Thoracic aorta (tissue), 2 donors: ENCODE data around the gene METTL18. TPM values are rescaled to one million over a fixed set of nuclear protein-coding genes. Genes with fewer than 3 reads are reported as not detected.

Experiments used
- ATAC-seq: fragments of 150-250 bp; one replicate; pipeline ENCODE4 v1.8.0; 2017; ENCODE audit warnings: low read depth; ENCODE audit not compliant: insufficient number of reproducible peaks, low FRiP score
- DNase-seq: peaks from one replicate; pipeline ENCODE4 v3.0.0-alpha.2; 2020; ENCODE audit warnings: low spot score
- H3K27ac ChIP-seq, 2 donors: fragments of 200-600 bp; sonication (generic); 1 replicate in 1 of 2; 2 replicates in 1 of 2; pipeline ENCODE4 v1.5.1; 2016; ENCODE audit warnings: mild to moderate bottlenecking in 2 of 2, moderate library complexity in 2 of 2
- H3K27me3 ChIP-seq: fragments of 200-600 bp; sonication (generic); replicated peaks from 2 replicates; pipeline ENCODE4 v1.6.0; 2016; ENCODE audit warnings: mild to moderate bottlenecking; ENCODE audit not compliant: insufficient read depth
- H3K36me3 ChIP-seq: fragments of 200-600 bp; sonication (generic); one replicate; pipeline ENCODE4 v1.5.1; 2016
- H3K4me1 ChIP-seq, 2 donors: fragments of 200-600 bp; sonication (generic); 1 replicate in 1 of 2; 2 replicates in 1 of 2; pipeline versions ENCODE4 v1.5.1 to v1.6.0; 2016; ENCODE audit warnings: low read depth in 2 of 2, mild to moderate bottlenecking in 1 of 2; ENCODE audit not compliant: control insufficient read depth in 1 of 2
- H3K4me3 ChIP-seq: fragments of 200-600 bp; sonication (generic); 2 replicates; pipeline ENCODE4 v1.5.1; 2016; ENCODE audit warnings: mild to moderate bottlenecking
- H3K9me3 ChIP-seq: fragments of 200-600 bp; sonication (generic); 2 replicates; pipeline ENCODE4 v1.5.1; 2016
- CTCF ChIP-seq: fragments of 200-600 bp; sonication (generic); IDR thresholded peaks from one replicate; pipeline ENCODE4 v1.5.1; 2019; ENCODE audit warnings: antibody characterized with exemption
- total RNA-seq, 2 donors: library from RNA; depleted of rRNA; stranded (reverse); fragments of >200 nt; gene quantifications; one replicate each; pipeline versions ENCODE4 v1.1.0 to v1.2.3, GENCODE V29; 2016

The METTL18 gene
- total RNA-seq, 2 donors from 2014 or later = 6.8 to 13.0 TPM

DNA sequence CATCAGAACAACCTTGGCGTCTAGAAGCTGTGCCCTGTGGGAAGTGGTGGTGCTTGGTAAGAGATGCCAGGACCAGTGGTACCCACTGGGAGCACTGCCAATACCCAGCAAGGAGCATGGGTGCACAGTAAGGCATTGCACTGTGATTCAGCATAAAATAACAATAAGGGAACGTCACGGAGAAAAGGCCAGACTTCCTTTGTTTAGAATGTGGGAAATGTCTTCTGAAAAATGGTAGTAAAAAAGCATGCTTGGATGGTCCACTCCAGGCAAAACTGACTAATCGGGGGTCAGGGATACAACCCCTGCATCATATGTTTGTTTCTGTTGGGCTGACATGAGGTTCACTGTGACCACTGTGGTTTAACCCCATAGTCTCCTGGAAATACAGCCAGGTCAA is 14.7 kb downstream of the METTL18 start:
- ATAC-seq (no peak), DNase-seq (no peak)

GRCh38 chr1:169779150-169779549 is 15.6 kb downstream of the METTL18 start:
- no peaks in the 10 kb centered on the region for H3K27me3 ChIP-seq
- no peak overlapping the region for H3K4me3 ChIP-seq
- DNase-seq (no peak), ATAC-seq (no peak)
- H3K4me1 ChIP-seq = peaks cover 4 to 22% of the 10 kb centered on the region in 2 donors
- no peak overlapping the region for H3K27ac ChIP-seq
- H3K36me3 ChIP-seq = no peaks in the 10 kb centered on the region
- no peaks in the 10 kb centered on the region for H3K9me3 ChIP-seq
- no peak for TF ChIP-seq CTCF

More for the DNA sequence above, 14.7 kb downstream of the METTL18 start:
- no peaks in the 10 kb centered on the region for H3K27me3 ChIP-seq
- H3K27ac ChIP-seq = peak overlapping the region; percentile 19 to 29
- H3K4me1 ChIP-seq = peaks cover 4 to 22% of the 10 kb centered on the region in 2 donors
- H3K36me3 ChIP-seq = no peaks in the 10 kb centered on the region
- no peak overlapping the region for H3K4me3 ChIP-seq
- no peak for TF ChIP-seq CTCF
- no peaks in the 10 kb centered on the region for H3K9me3 ChIP-seq

DNA sequence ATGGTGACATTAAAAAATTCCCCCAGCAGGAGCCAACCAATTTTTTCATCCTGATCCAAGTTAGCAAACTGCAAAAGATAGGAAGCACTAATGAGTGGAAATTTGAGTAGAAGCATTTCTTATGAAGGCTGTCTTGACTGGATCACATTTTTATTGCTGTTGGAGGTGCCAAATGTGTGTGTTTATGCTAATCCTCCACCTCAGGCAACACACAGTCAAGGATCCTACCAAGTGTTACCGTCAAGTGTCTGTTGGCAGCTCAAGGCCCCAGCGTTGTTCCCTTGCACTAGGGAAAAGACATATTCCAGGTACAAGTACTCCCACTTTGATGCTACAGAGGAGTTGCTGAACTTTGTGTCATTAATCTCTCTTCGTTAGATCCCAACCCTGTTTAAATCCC is 18.3 kb downstream of the METTL18 start:
- no peaks in the 10 kb centered on the region for H3K36me3 ChIP-seq
- H3K4me3 ChIP-seq = no peak overlapping the region
- DNase-seq = no peak
- TF ChIP-seq CTCF = no peak
- H3K27ac ChIP-seq = no peak overlapping the region
- no peaks in the 10 kb centered on the region for H3K9me3 ChIP-seq
- H3K4me1 ChIP-seq = peaks cover 4 to 22% of the 10 kb centered on the region in 2 donors
- ATAC-seq = no peak
- no peaks in the 10 kb centered on the region for H3K27me3 ChIP-seq

GRCh38 chr1:169768161-169768560 is 26.5 kb downstream of the METTL18 start:
- H3K27me3 ChIP-seq = no peaks in the 10 kb centered on the region
- H3K36me3 ChIP-seq = no peaks in the 10 kb centered on the region
- H3K4me3 ChIP-seq = no peak overlapping the region
- H3K4me1 ChIP-seq = no peaks in the 10 kb centered on the region
- H3K27ac ChIP-seq = no peak overlapping the region
- H3K9me3 ChIP-seq = no peaks in the 10 kb centered on the region
- no peak for TF ChIP-seq CTCF
- ATAC-seq (no peak), DNase-seq (no peak)

DNA sequence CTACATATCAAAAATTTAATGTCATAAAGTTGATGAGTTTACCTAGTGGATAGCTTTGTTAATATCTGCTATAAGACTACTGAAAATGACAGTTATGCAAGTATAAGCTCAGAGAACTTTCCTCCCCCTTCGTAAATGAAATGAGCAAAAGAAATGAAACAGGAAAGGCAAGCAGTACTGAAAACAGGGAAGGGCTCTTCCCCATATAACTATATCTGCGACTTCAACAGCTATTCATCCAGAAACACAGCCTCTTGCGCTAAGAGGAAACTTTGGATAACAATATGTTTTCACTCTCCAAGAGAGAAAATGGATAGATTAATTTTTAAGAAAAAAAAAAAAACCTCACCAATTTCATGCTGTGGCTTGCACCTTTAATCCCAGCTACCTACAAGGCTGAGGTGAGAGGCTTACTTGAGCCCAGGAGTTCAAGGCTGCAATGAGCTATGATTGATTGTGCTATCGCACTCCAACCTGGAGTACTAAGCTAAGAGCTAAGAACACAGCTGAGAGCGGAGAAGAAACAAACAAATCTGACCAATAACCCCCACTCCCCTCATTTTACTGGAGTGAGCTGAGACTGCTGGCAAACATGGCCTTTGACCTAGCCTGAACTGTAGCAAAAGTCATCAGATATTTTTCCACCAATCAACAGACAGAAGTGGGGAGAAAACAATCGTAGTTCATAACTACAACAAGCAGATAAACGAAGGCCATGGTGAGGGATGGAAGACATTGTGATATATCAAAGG is 29.0 kb downstream of the METTL18 start:
- H3K4me3 ChIP-seq = no peak overlapping the region
- no peaks in the 10 kb centered on the region for H3K36me3 ChIP-seq
- no peak for DNase-seq
- TF ChIP-seq CTCF = no peak
- no peak overlapping the region for H3K27ac ChIP-seq
- no peaks in the 10 kb centered on the region for H3K4me1 ChIP-seq
- ATAC-seq = no peak
- no peaks in the 10 kb centered on the region for H3K9me3 ChIP-seq
- H3K27me3 ChIP-seq = no peaks in the 10 kb centered on the region
